ENCODE measurements around the gene CD58.
A peak's percentile ranks its signal among the peaks of the same experiment; 100 is the strongest.
"Not testable (repeated sequence)": the region's sequence is repeated elsewhere in the genome, so short reads cannot be mapped to it uniquely, and the experiment has no call there.

Gene CD58

GRCh38 chr1:116593401-116593800 lies 22.6 kb upstream of the CD58 start:
- not testable (repeated sequence) for DNase-seq (ENCODE audit: low read depth in 2 of 2)

DNA sequence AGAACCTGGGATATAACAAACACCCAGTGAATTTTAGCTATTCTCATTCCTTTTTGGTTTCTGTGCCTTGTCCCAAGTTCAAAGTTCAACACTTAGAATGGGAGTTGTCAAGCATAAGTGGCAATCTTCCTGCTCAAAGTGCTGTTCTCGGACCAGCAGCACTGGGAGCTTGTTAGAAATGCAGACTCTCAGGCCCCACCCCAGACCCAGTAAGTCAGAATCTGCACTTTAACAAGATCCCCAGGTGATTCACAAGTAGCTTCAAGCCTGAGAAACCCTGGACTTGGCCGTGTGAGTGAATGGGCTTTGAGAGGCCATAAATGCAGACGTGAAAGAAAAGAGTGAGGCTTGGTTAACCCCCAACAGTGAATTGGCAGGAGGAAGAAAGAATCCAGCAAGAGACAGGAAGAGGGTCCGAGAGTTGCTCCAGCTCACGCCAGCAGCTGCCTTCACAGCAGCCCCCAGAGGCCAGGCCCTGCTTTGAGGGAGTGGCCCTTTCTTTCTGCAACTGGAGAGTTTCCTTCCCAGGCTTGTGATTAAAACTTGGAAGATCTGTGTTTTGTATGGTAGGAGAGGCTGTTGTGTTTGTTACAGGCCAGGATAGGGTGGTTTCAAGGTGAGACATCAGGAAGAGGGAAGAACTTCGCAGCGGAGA lies 21.3 kb upstream of the CD58 start:
- not testable (repeated sequence) for DNase-seq (ENCODE audit: low read depth in 2 of 2)

DNA sequence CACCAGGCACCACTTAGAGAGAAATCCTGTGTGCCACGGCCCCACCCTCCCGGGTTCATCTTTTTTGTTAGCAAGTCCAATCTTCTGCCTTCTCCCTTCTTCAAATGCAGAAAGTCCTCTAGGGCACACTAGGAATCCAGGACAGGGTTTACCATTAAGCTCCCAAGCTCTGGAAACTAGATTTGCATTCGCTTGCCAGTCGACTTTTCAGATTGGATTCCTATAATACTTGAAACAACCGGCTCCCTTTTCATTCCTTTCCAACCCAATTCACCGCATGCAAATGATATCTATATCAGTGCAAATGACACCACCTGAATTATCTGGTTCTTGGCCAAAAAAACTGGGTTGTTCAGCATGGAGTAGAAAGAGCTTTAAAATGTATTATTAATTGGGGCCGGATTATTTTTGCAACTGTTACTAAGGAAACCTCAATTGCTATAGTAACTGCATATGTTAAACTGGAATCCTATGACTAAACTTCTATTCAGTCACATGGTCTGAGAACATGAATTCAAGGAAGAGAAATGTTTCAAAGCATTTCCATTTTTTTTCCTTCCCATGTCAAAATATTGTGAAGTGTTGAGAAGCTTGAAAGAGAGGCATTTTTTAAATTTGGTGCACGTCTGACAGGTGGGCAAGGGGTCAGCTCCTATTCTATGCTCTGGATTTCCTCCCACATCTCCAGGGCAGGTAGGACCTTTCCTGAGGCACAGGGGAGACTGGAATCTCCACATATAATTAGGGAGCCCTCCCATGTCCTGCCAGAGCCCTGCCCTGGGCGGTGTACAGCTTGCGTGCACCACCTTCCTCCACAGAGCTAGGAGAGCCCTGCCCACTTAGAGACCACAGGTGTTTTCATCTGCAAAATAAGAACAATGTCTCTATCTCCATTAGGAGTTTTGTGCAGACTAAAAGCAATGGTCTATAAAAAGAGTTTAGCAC lies 20.5 kb upstream of the CD58 start:
- DNase-seq (ENCODE audit: low read depth in 2 of 2) = not testable (repeated sequence)

DNA sequence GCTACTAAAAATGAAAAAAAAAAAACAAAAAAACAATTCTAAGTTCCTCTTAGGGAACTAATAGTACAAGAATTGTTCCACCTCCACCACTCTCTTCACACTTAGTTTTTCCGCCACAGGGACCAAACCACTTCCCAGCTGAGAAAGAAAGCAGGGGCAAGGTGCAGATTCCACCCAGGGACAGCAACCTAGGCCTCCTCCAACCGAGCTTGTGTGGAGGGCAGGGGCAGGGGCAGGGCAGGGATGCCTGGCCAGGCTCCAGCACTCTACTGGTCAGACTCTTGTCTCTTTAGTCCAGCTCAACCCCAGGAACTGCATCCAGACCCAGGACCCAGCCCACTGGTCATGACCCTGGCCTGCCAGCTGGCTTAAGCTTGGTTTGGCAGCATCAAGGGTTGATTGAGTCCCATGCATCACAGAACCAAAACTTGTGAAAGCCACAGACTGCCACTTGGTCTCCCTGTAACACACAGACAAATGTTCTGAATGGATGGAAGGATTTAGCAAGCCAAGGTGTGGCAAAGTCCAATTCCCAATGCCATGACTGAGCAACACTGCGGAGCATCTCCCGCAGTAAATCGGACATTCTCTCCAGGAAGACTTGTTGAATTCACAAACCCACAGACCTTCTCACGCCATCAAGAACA lies 19.7 kb upstream of the CD58 start:
- DNase-seq (ENCODE audit: low read depth in 2 of 2) = not testable (repeated sequence)

DNA sequence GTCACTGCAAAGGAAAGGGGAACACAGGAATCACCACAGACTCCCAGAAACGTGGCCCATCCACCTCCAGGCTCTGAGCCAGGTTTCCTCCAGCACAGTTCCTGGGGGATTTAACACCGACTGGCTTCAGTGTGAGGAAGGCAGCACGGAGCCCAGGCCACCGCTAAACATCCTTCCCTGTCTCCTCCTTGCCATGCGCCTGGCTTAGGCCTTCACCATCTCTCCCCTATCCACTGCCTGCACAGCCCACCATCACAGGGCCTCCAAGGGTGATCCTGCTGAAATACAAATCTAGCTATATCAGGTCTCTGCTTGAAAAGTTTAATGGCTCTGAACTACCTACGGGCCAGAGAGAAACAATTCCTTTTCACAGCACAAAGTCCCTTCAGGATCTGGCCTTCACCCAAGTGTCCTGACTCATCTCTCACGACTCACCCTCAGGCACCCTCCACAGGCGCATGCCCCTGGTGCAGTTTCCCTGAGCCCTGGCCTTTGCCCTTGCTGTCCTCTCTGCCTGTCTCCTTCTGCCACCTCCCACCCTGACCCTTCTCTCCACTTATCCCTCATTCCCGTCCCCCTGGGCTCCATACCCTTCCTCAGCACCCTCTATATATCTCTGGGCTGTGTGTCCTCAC lies 18.4 kb upstream of the CD58 start:
- DNase-seq (ENCODE audit: low read depth in 2 of 2) = not testable (repeated sequence)

- no peak for DNase-seq (ENCODE audit: low read depth in 2 of 2)
Measured at GRCh38 chr1:116587501-116588227, 16.8 kb upstream of the CD58 start.

- DNase-seq (ENCODE audit: low read depth in 2 of 2) = no peak
Measured at GRCh38 chr1:116586741-116587143, 15.9 kb upstream of the CD58 start.

DNA sequence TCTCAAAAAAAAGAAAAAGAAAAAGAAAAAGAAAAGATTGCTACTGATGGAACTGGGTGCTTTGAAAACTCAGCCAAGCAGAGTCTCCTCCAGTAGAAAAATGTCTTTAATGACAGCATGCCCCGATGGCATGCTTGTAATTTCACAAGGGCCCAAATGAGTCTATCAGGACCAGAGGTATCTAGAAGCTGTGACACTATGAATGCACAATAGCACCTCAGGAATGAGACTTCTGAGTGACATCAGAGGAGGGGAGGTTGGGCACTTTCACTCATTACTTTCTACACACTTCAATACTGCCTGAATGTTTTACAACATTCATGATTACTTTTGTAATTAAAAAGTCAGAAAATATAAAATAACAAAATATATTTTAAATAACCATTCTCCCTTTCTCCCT lies 15.1 kb upstream of the CD58 start:
- DNase-seq (ENCODE audit: low read depth in 2 of 2) = no peak

DNA sequence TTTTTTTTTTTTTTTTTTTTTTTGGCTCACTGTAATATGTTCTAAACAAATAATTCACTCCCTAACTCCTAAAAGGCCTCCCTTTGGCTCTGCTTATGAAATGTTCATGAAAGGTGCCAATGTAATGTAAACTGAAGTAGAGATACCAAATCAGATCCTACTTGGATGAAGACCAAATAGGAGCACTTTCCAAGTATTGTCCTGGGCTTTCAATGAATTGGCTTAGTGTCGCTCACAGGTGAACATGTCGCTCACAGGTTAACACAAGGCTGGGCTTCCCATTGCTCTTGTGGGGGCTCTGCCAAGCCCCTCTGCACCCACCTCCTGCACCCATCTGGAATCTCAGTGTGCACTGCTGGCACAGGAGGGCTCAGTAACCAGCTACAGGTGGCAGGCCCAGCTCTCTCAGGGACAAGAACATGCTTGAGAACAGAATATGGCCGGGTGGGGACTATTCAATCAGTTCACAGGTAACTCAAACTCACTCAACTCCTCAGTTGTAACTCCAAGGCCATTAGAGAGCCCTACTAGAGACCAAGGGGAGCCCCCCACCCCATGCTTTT lies 10.6 kb upstream of the CD58 start:
- no peak for DNase-seq (ENCODE audit: low read depth in 2 of 2)

- no peak for DNase-seq (ENCODE audit: low read depth in 2 of 2)
Measured at GRCh38 chr1:116580446-116581322, 9.9 kb upstream of the CD58 start.

DNA sequence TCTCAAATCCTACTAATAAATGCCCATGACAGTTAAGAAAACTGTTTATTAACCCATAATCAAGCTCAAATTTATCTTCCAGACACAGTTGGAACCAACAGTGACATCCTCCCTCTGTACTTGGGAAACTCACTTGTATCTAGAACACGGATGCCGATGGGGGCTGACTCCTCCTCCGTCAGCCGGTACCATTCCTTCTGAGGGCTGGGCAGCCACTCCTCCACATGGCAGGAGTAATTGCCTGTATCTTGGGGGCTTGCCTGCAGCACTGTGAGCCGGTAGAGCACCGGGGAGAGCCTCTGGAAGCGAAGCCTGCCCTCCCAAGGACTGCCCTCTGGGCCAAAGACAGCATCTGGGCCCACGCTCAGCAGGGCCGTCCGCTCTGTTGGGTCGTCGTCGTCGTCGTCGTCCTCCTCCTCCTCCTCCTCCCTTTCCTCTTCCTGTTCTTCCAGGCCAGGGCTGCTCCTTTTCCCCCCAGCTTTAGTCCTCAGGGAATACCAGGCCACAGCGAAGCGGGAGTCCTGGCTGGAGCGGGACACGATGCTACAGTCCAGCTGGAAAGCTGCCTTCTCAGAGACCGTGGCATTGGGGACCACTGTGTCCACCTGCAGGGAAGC lies 8.5 kb upstream of the CD58 start:
- DNase-seq (ENCODE audit: low read depth in 2 of 2) = no peak

- DNase-seq (ENCODE audit: low read depth in 2 of 2) = no peak
Measured at GRCh38 chr1:116578581-116578980, 7.8 kb upstream of the CD58 start.

- DNase-seq (ENCODE audit: low read depth in 2 of 2) = no peak
Measured at GRCh38 chr1:116577759-116578314, 7.0 kb upstream of the CD58 start.

- peak; percentile 34 to 36 for DNase-seq (ENCODE audit: low read depth in 2 of 2)
Measured at GRCh38 chr1:116574581-116575291, 3.9 kb upstream of the CD58 start.

GRCh38 chr1:116573431-116574095 lies 2.7 kb upstream of the CD58 start:
- DNase-seq (ENCODE audit: low read depth in 2 of 2) = no peak

DNA sequence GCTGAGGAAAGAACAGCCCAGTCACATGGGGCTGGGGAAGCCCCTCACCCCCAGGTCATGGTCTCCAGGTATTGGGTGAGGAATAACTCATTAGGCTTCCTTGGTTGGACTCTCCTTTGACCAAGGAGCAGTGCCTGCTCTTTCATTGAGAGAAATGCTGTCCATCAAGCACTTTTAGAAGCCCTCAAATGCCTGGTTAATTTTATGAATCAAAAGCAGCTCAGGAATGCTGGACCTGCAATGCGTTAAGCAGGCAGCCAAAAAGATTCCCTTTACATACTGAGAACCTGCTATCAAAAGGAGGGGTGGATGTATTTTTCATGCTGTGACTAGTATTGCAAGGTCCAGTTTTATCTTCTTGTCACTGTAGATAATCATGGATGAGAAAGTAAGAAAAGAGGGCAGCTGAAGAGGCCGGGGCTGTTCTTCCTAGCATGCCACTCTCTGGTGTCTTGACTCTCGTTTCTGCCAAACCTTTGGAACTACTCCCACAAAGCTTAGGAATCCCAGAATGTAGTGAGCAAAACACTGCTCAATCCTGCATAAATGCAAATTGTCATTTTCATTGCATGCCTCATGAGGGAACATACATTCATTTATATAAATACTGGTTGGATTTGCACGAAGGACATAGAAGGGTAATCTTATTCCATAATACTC lies 2.1 kb upstream of the CD58 start:
- DNase-seq (ENCODE audit: low read depth in 2 of 2) = no peak

DNA sequence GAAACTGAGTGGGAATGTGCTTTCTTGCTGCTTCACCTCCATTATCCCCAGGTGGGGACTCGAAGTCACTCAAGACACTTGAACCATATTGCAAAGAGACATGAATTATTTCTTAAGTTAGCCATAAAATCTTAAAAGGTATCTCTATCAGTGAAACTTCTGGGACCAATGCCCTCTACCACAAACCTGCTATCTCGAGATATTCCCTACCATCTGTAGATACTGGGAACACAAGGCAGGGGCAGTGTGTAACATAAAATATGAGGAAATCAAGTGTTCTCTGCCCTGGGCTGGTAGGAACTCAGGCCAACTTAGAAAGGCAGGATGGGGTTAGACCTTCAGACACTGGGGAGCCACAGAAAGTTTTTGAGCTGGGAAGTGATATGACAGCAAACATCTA lies 1.3 kb upstream of the CD58 start:
- no peak for DNase-seq (ENCODE audit: low read depth in 2 of 2)
